Neutrophil (primary cell): ENCODE data around the gene SMIM1.

ENCODE experiments used
- H3K27ac ChIP-seq: fragments of 200-600 bp; sonication (generic); 2 replicates; pipeline ENCODE4 v1.5.1; 2016; ENCODE audit warnings: mild to moderate bottlenecking, moderate library complexity
- H3K27me3 ChIP-seq: fragments of 200-600 bp; sonication (generic); 2 replicates; pipeline ENCODE4 v1.6.0; 2016; ENCODE audit warnings: mild to moderate bottlenecking
- H3K36me3 ChIP-seq: fragments of 200-600 bp; sonication (generic); 2 replicates; pipeline ENCODE4 v1.5.1; 2017
- H3K4me1 ChIP-seq, 2 experiments: fragments of 200-600 bp in 1 of 2; sonication (generic) in 1 of 2; 1 replicate in 1 of 2; 2 replicates in 1 of 2; pipeline versions ENCODE4 v1.5.1 to v1.6.1; 2013 to 2016; ENCODE audit warnings: low read depth in 1 of 2, low read length in 1 of 2, mild to moderate bottlenecking in 1 of 2, moderate library complexity in 1 of 2; ENCODE audit not compliant: control insufficient read depth in 1 of 2, insufficient read depth in 1 of 2
- H3K4me3 ChIP-seq, 2 experiments: fragments of 200-600 bp in 1 of 2; sonication (generic) in 1 of 2; 1 replicate in 1 of 2; 2 replicates in 1 of 2; pipeline ENCODE4 v1.5.1; 2013 to 2016; ENCODE audit warnings: low read depth in 1 of 2, low read length in 1 of 2, mild to moderate bottlenecking in 1 of 2, moderate library complexity in 1 of 2
- H3K9me3 ChIP-seq: fragments of 200-600 bp; sonication (generic); 2 replicates; pipeline ENCODE4 v1.5.1; 2016
- TF ChIP-seq, protein P1 (sequence below): fragments of 200-600 bp; sonication (generic); IDR thresholded peaks from 2 replicates; pipeline ENCODE4 v1.5.1; 2016; ENCODE audit warnings: antibody characterized with exemption

Gene SMIM1

DNA sequence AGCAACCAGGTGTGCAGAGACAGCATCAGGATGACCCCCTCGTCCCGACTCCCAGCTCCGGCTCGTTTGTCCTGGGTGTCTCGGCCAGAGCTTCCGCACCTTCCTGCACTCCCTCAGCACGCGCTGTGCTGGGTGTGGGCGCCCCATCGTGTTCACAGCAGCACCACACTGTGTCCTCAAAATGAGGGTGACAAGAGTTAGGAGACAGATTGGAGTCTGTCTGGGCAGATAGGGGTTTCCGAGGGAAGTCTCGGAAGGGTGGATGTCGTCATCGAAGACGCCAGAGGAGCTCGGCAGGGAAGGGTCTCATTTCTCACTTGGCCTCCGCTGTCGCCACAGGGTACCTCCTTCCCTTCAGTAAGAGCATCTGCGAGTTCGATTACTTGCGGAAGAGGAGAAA, 16.2 kb upstream of the SMIM1 start:
- peaks cover 28% of the 10 kb centered on the region for H3K27me3 ChIP-seq
- TF ChIP-seq, protein P1, sequence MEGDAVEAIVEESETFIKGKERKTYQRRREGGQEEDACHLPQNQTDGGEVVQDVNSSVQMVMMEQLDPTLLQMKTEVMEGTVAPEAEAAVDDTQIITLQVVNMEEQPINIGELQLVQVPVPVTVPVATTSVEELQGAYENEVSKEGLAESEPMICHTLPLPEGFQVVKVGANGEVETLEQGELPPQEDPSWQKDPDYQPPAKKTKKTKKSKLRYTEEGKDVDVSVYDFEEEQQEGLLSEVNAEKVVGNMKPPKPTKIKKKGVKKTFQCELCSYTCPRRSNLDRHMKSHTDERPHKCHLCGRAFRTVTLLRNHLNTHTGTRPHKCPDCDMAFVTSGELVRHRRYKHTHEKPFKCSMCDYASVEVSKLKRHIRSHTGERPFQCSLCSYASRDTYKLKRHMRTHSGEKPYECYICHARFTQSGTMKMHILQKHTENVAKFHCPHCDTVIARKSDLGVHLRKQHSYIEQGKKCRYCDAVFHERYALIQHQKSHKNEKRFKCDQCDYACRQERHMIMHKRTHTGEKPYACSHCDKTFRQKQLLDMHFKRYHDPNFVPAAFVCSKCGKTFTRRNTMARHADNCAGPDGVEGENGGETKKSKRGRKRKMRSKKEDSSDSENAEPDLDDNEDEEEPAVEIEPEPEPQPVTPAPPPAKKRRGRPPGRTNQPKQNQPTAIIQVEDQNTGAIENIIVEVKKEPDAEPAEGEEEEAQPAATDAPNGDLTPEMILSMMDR: no peak
- H3K9me3 ChIP-seq: no peaks in the 10 kb centered on the region
- H3K4me1 ChIP-seq: no peaks in the 10 kb centered on the region
- no peak overlapping the region for H3K27ac ChIP-seq
- H3K36me3 ChIP-seq: no peaks in the 10 kb centered on the region
- H3K4me3 ChIP-seq: no peak overlapping the region

GRCh38 chr1:3759164-3759563, 13.4 kb upstream of the SMIM1 start:
- Histone ChIP-seq H3K27ac (no peak overlapping the region), H3K4me1 (no peaks in the 10 kb centered on the region), H3K36me3 (no peaks in the 10 kb centered on the region), H3K9me3 (no peaks in the 10 kb centered on the region), H3K27me3 (peaks cover 29% of the 10 kb centered on the region), H3K4me3 (no peak overlapping the region)
- TF ChIP-seq, protein P1: no peak

DNA sequence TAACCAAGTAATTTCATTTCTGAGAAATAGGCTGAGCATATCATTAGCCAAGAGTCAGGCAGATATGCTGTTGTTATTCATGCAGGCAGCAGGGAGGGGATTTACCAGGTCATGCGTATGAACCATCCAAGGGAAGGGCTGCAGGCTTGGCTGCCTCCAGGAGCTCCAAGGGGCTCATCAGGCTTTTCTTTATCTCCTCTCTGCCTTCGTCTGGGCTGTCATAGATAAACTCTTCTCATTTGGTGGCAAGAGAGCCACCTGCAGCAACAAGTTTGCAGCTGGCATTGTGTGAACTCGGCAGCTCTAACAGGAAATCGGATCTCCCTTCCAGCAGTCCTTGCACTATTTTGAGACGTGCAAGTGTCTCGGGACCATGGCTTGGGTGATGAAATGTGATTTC, 12.8 kb upstream of the SMIM1 start:
- Histone ChIP-seq H3K27ac (no peak overlapping the region), H3K4me3 (no peak overlapping the region), H3K9me3 (no peaks in the 10 kb centered on the region), H3K4me1 (no peaks in the 10 kb centered on the region), H3K27me3 (peaks cover 30% of the 10 kb centered on the region), H3K36me3 (no peaks in the 10 kb centered on the region)
- TF ChIP-seq, protein P1: no peak

DNA sequence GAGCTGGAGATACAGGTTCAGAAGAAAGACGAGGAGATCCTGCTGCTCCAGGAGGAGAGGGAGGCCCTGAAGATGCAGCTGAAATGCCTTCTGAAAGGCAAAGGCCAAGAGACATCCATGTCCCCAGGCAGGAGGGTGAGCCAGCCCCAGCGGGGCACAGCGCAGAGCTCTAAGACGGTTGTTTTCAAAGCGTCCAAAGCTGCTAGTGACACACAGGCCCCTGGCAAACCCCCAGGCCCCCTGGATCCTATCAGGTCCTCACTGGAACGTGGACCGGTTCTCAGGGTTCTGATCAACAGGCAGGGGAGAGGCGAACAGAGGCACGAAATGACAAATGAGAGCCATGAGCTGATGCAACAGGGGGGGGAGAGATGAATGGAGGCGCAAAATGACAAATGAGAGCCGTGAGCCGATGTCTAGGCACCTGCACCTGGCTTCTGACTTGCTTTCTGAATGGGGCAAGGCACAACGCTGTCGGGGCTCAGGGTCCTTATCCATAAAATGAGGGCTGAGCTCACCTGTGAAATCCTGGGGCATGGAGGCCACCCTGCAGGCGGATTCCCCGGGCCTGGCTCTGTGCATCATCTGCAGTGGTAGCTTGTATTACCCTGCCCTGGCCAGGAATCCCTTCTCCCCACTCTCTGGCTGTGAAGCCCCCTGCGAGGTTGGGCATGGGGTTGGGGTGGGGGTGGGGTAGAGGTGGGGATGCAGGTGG, 11.1 kb upstream of the SMIM1 start:
- no peaks in the 10 kb centered on the region for H3K4me1 ChIP-seq
- peaks cover 34% of the 10 kb centered on the region for H3K27me3 ChIP-seq
- no peaks in the 10 kb centered on the region for H3K36me3 ChIP-seq
- no peak overlapping the region for H3K4me3 ChIP-seq
- TF ChIP-seq, protein P1: no peak
- no peak overlapping the region for H3K27ac ChIP-seq
- no peaks in the 10 kb centered on the region for H3K9me3 ChIP-seq

DNA sequence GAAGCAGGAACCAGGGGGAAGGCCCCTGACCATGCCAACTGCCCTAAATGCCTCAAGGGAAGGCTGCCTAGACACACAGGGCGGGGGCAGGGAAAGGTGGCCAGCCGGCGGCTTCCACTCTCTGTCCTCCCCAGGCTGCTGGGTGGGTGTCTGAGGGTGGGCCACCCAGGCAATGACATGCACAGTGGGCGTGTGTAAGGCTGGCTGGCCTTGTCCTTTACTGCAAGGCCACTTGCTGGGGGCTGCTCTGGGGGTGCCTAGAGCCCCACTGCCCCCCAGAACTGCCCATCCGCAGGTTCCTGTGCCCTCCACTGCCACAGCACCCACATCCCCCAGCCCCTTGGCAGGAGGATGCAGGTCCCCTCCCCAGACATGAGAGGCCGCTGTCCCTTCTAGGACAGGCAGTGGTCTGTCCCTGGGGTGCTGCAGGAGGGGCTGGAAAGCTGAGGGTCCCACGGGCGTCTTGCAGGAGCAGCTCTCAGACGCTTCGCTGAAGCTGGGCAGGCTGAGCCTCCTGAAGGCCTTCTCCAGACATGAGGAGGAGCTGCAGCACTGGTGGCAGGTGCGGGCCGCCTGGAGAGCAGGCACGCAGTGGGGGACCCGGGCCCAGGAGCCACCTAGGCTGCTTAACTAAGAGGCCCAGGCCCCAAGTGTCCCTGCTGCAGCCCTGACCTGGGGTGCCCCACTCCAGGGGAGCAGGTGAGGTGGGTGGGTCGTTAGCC, 10.2 kb upstream of the SMIM1 start:
- H3K4me1 ChIP-seq: no peaks in the 10 kb centered on the region
- no peak overlapping the region for H3K27ac ChIP-seq
- no peaks in the 10 kb centered on the region for H3K36me3 ChIP-seq
- peaks cover 38% of the 10 kb centered on the region for H3K27me3 ChIP-seq
- no peak overlapping the region for H3K4me3 ChIP-seq
- TF ChIP-seq, protein P1: no peak
- no peaks in the 10 kb centered on the region for H3K9me3 ChIP-seq
